Measurements from ENCODE around the gene SNRNP40. TPM values are rescaled to one million over a fixed set of nuclear protein-coding genes. Genes with fewer than 3 reads are reported as not detected.

SNRNP40 gene
- total and polyA plus RNA-seq, 2 experiments from 2014 or later = 46.9 to 59.1 TPM

DNA sequence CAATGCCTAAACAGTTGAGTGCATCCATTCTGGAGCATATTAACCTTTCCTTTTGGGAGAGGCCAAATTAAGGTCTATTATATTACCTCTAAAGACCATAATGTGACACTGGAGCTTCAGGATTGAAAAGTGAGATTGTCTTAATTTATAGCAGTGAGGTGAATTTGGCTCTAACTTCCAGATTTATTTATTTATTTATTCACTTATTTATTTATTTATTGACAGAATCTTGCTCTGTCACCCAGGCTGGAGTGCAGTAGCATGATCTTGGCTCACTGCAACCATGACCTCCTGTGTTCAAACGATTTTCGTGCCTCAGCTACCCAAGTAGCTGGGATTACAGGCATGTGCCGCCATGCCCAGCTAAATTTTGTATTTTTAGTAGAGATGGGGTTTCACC is 19.3 kb upstream of the SNRNP40 start:
- H3K79me2 ChIP-seq = no peaks in the 10 kb centered on the region
- 97% methylated on average over 3 of the region's 3 CpGs for WGBS (ENCODE audit: low lambda C conversion rate, missing lambda C conversion rate)
- TF ChIP-seq, protein P1, sequence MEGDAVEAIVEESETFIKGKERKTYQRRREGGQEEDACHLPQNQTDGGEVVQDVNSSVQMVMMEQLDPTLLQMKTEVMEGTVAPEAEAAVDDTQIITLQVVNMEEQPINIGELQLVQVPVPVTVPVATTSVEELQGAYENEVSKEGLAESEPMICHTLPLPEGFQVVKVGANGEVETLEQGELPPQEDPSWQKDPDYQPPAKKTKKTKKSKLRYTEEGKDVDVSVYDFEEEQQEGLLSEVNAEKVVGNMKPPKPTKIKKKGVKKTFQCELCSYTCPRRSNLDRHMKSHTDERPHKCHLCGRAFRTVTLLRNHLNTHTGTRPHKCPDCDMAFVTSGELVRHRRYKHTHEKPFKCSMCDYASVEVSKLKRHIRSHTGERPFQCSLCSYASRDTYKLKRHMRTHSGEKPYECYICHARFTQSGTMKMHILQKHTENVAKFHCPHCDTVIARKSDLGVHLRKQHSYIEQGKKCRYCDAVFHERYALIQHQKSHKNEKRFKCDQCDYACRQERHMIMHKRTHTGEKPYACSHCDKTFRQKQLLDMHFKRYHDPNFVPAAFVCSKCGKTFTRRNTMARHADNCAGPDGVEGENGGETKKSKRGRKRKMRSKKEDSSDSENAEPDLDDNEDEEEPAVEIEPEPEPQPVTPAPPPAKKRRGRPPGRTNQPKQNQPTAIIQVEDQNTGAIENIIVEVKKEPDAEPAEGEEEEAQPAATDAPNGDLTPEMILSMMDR (IDR thresholded peaks at IDR 0.05; ENCODE audit: poor library complexity) = no peak
- no peak for TF ChIP-seq EZH2phosphoT487 (IDR thresholded peaks at IDR 0.05; ENCODE audit: low read depth, severe bottlenecking, unreplicated experiment)
- no peak for TF ChIP-seq EZH2 (IDR thresholded peaks at IDR 0.05; ENCODE audit: borderline replicate concordance)
- no peaks in the 10 kb centered on the region for H3K9me2 ChIP-seq (replicated peaks; ENCODE audit: insufficient read depth)
- no peaks in the 10 kb centered on the region for H3K36me3 ChIP-seq (replicated peaks; ENCODE audit: insufficient read depth, low read depth)
- DNase-seq (ENCODE audit: low spot score) = no peak
- no peaks in the 10 kb centered on the region for H3K9me3 ChIP-seq (ENCODE audit: low read depth)
- H3K4me3 ChIP-seq = no peak overlapping the region
- H3K27ac ChIP-seq = no peak overlapping the region
- no peak overlapping the region for H3K4me2 ChIP-seq
- no peaks in the 10 kb centered on the region for H4K20me1 ChIP-seq (ENCODE audit: insufficient read depth, poor library complexity, severe bottlenecking)
- H2AFZ ChIP-seq = no peak overlapping the region
- no peaks in the 10 kb centered on the region for H3K4me1 ChIP-seq (ENCODE audit: insufficient read depth)
- H3K27me3 ChIP-seq = no peaks in the 10 kb centered on the region

GRCh38 chr1:31310198-31310597 is 13.6 kb upstream of the SNRNP40 start:
- TF ChIP-seq EZH2 (IDR thresholded peaks at IDR 0.05; ENCODE audit: borderline replicate concordance) = no peak
- no peak for TF ChIP-seq EZH2phosphoT487 (IDR thresholded peaks at IDR 0.05; ENCODE audit: low read depth, severe bottlenecking, unreplicated experiment)
- TF ChIP-seq, protein P1 (IDR thresholded peaks at IDR 0.05; ENCODE audit: poor library complexity) = no peak

GRCh38 chr1:31308036-31308435 is 11.4 kb upstream of the SNRNP40 start:
- DNase-seq (ENCODE audit: low spot score) = no peak
- Histone ChIP-seq H3K36me3 (replicated peaks; ENCODE audit: insufficient read depth, low read depth) (no peaks in the 10 kb centered on the region), H3K4me2 (no peak overlapping the region), H3K9me3 (ENCODE audit: low read depth) (no peaks in the 10 kb centered on the region), H3K79me2 (peaks cover 26% of the 10 kb centered on the region), H3K27me3 (no peaks in the 10 kb centered on the region), H2AFZ (no peak overlapping the region), H3K27ac (no peak overlapping the region), H4K20me1 (ENCODE audit: insufficient read depth, poor library complexity, severe bottlenecking) (no peaks in the 10 kb centered on the region), H3K4me3 (no peak overlapping the region), H3K4me1 (ENCODE audit: insufficient read depth) (no peaks in the 10 kb centered on the region), H3K9me2 (replicated peaks; ENCODE audit: insufficient read depth) (no peaks in the 10 kb centered on the region)
- 0% methylated on average over 1 of the region's 1 CpG for WGBS (ENCODE audit: low lambda C conversion rate, missing lambda C conversion rate)
- TF ChIP-seq EZH2phosphoT487 (IDR thresholded peaks at IDR 0.05; ENCODE audit: low read depth, severe bottlenecking, unreplicated experiment) = no peak
- TF ChIP-seq, protein P1 (IDR thresholded peaks at IDR 0.05; ENCODE audit: poor library complexity) = no peak

More at GRCh38 chr1:31310198-31310597, 13.6 kb upstream of the SNRNP40 start:
- no peaks in the 10 kb centered on the region for H3K9me3 ChIP-seq (ENCODE audit: low read depth)
- H3K27ac ChIP-seq = no peak overlapping the region
- no peak overlapping the region for H3K4me3 ChIP-seq
- H2AFZ ChIP-seq = no peak overlapping the region
- H3K4me2 ChIP-seq = no peak overlapping the region
- H3K9me2 ChIP-seq (replicated peaks; ENCODE audit: insufficient read depth) = no peaks in the 10 kb centered on the region
- 73% methylated on average over 4 of the region's 4 CpGs for WGBS (ENCODE audit: low lambda C conversion rate, missing lambda C conversion rate)
- no peaks in the 10 kb centered on the region for H4K20me1 ChIP-seq (ENCODE audit: insufficient read depth, poor library complexity, severe bottlenecking)
- no peaks in the 10 kb centered on the region for H3K4me1 ChIP-seq (ENCODE audit: insufficient read depth)
- H3K27me3 ChIP-seq = no peaks in the 10 kb centered on the region
- DNase-seq (ENCODE audit: low spot score) = no peak
- H3K36me3 ChIP-seq (replicated peaks; ENCODE audit: insufficient read depth, low read depth) = no peaks in the 10 kb centered on the region
- peaks cover 10% of the 10 kb centered on the region for H3K79me2 ChIP-seq

DNA sequence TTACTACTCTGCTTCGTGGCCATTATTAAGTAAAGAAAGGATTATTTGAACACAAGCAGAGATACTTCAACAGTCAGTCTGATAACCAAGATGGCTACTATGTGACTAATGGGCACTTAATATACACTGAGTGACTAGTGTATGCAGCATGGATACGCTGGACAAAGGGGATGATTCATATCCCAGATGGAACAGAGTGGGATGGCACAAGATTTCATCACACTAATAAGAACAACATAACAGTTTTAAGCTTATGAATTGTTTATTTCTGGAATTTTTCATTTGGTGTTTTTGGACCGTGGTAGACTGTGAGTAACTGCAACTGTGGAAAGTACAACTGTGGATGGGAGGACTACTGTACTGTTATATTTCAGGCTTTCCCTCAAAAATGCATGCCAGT is 9.7 kb upstream of the SNRNP40 start:
- Histone ChIP-seq H3K27ac (peak overlapping the region; percentile 16), H3K9me2 (replicated peaks; ENCODE audit: insufficient read depth) (no peaks in the 10 kb centered on the region), H3K27me3 (no peaks in the 10 kb centered on the region), H3K4me1 (ENCODE audit: insufficient read depth) (no peaks in the 10 kb centered on the region), H3K4me3 (no peak overlapping the region), H3K4me2 (no peak overlapping the region), H2AFZ (no peak overlapping the region), H3K9me3 (ENCODE audit: low read depth) (no peaks in the 10 kb centered on the region), H3K79me2 (peaks cover 43% of the 10 kb centered on the region), H4K20me1 (ENCODE audit: insufficient read depth, poor library complexity, severe bottlenecking) (no peaks in the 10 kb centered on the region), H3K36me3 (replicated peaks; ENCODE audit: insufficient read depth, low read depth) (no peaks in the 10 kb centered on the region)
- TF ChIP-seq EZH2 (IDR thresholded peaks at IDR 0.05; ENCODE audit: borderline replicate concordance) (no peak), EZH2phosphoT487 (IDR thresholded peaks at IDR 0.05; ENCODE audit: low read depth, severe bottlenecking, unreplicated experiment) (no peak)
- TF ChIP-seq, protein P1 (IDR thresholded peaks at IDR 0.05; ENCODE audit: poor library complexity) = no peak
- peak; percentile 18 for DNase-seq (ENCODE audit: low spot score)
- WGBS (ENCODE audit: low lambda C conversion rate, missing lambda C conversion rate) = 88% methylated on average over 3 of the region's 3 CpGs
